ENCODE measurements around the gene SKOR2. TPM values are rescaled to one million over a fixed set of nuclear protein-coding genes. Genes with fewer than 3 reads are reported as not detected.

Gene SKOR2
- total and polyA plus RNA-seq, 2 of the 13 experiments (the other 11 are each of a cell fraction or from before 2014, with no cell fraction given): not detected

GRCh38 chr18:47260120-47260923 lies 8.9 kb upstream of the SKOR2 start (continued):
- TF ChIP-seq PLSCR1 (CRISPR knock-in tag; IDR thresholded peaks at IDR 0.05; ENCODE audit: borderline replicate concordance): no peak
- no peak for TF ChIP-seq CC2D1A (CRISPR knock-in tag; IDR thresholded peaks at IDR 0.05)
- TF ChIP-seq POLR2G (IDR thresholded peaks at IDR 0.05; ENCODE audit: low read depth, low read length): no peak
- TF ChIP-seq ZNF274 (CRISPR knock-in tag; IDR thresholded peaks at IDR 0.05): no peak
- TF ChIP-seq ESRRA (CRISPR knock-in tag; IDR thresholded peaks at IDR 0.05; ENCODE audit: low read depth): no peak
- TF ChIP-seq NFE2L1 (CRISPR knock-in tag; IDR thresholded peaks at IDR 0.05; ENCODE audit: borderline replicate concordance): no peak
- peak; percentile 41 for TF ChIP-seq XRCC5 (optimal IDR thresholded peaks at IDR 0.05; ENCODE audit: low read length)
- no peak for TF ChIP-seq SP1 (IDR thresholded peaks at IDR 0.05)
- TF ChIP-seq SP1 (CRISPR knock-in tag; IDR thresholded peaks at IDR 0.05): no peak
- TF ChIP-seq ZNF792 (CRISPR knock-in tag; IDR thresholded peaks at IDR 0.05): 0 out of 2 replicates have a peak, but pooled peaks have one; percentile 37
- TF ChIP-seq, protein P1, sequence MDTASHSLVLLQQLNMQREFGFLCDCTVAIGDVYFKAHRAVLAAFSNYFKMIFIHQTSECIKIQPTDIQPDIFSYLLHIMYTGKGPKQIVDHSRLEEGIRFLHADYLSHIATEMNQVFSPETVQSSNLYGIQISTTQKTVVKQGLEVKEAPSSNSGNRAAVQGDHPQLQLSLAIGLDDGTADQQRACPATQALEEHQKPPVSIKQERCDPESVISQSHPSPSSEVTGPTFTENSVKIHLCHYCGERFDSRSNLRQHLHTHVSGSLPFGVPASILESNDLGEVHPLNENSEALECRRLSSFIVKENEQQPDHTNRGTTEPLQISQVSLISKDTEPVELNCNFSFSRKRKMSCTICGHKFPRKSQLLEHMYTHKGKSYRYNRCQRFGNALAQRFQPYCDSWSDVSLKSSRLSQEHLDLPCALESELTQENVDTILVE (CRISPR knock-in tag; IDR thresholded peaks at IDR 0.05): no peak
- TF ChIP-seq SRSF4 (IDR thresholded peaks at IDR 0.05; ENCODE audit: low read depth, low read length, poor library complexity, severe bottlenecking): no peak
- TF ChIP-seq MTF1 (CRISPR knock-in tag; IDR thresholded peaks at IDR 0.05): peak; percentile 59; the same call in 1 of the 2 replicates
- no peak for TF ChIP-seq ZNF251 (CRISPR knock-in tag; IDR thresholded peaks at IDR 0.05)
- no peak for TF ChIP-seq ZNF121 (CRISPR knock-in tag; IDR thresholded peaks at IDR 0.05)
- TF ChIP-seq, protein P2, sequence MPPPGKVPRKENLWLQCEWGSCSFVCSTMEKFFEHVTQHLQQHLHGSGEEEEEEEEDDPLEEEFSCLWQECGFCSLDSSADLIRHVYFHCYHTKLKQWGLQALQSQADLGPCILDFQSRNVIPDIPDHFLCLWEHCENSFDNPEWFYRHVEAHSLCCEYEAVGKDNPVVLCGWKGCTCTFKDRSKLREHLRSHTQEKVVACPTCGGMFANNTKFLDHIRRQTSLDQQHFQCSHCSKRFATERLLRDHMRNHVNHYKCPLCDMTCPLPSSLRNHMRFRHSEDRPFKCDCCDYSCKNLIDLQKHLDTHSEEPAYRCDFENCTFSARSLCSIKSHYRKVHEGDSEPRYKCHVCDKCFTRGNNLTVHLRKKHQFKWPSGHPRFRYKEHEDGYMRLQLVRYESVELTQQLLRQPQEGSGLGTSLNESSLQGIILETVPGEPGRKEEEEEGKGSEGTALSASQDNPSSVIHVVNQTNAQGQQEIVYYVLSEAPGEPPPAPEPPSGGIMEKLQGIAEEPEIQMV (CRISPR knock-in tag; IDR thresholded peaks at IDR 0.05; ENCODE audit: low read depth): no peak
- TF ChIP-seq HES4 (CRISPR knock-in tag; IDR thresholded peaks at IDR 0.05; ENCODE audit: borderline replicate concordance): peak; percentile 50; the same call in 1 of the 2 replicates
- no peak for TF ChIP-seq ZNF138 (CRISPR knock-in tag; IDR thresholded peaks at IDR 0.05; ENCODE audit: low read depth)
- TF ChIP-seq, protein P3, sequence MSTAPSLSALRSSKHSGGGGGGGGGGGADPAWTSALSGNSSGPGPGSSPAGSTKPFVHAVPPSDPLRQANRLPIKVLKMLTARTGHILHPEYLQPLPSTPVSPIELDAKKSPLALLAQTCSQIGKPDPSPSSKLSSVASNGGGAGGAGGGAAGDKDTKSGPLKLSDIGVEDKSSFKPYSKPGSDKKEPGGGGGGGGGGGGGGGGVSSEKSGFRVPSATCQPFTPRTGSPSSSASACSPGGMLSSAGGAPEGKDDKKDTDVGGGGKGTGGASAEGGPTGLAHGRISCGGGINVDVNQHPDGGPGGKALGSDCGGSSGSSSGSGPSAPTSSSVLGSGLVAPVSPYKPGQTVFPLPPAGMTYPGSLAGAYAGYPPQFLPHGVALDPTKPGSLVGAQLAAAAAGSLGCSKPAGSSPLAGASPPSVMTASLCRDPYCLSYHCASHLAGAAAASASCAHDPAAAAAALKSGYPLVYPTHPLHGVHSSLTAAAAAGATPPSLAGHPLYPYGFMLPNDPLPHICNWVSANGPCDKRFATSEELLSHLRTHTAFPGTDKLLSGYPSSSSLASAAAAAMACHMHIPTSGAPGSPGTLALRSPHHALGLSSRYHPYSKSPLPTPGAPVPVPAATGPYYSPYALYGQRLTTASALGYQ (CRISPR knock-in tag; IDR thresholded peaks at IDR 0.05): no peak
- TF ChIP-seq SAFB2 (CRISPR knock-in tag; IDR thresholded peaks at IDR 0.05; ENCODE audit: borderline replicate concordance, low read depth): no peak
- TF ChIP-seq PHF5A (CRISPR knock-in tag; IDR thresholded peaks at IDR 0.05; ENCODE audit: low read depth, unreplicated experiment): no peak
- TF ChIP-seq ATF3 (CRISPR knock-in tag; IDR thresholded peaks at IDR 0.05): peak; percentile 40; the same call in 1 of the 2 replicates
- no peak for TF ChIP-seq ZNF713 (CRISPR knock-in tag; IDR thresholded peaks at IDR 0.05)
- TF ChIP-seq ASH2L (IDR thresholded peaks at IDR 0.05; ENCODE audit: insufficient read length, low read depth, low read length): no peak
- no peak for TF ChIP-seq ZFP1 (CRISPR knock-in tag; IDR thresholded peaks at IDR 0.05)
- TF ChIP-seq ZNF775 (CRISPR knock-in tag; IDR thresholded peaks at IDR 0.05; ENCODE audit: borderline replicate concordance): no peak

All from HepG2 (cell line).